HG03460 (cell line): ENCODE measurements around the gene STX10.
"Not testable (repeated sequence)": the region's sequence is repeated elsewhere in the genome, so short reads cannot be mapped to it uniquely, and the experiment has no call there.

Experiments
- ATAC-seq: cut with Tn5 transposase; IDR thresholded peaks from one replicate; pipeline ENCODE4 v1.9.1; 2021; ENCODE audit not compliant: unreplicated experiment

Gene STX10

DNA sequence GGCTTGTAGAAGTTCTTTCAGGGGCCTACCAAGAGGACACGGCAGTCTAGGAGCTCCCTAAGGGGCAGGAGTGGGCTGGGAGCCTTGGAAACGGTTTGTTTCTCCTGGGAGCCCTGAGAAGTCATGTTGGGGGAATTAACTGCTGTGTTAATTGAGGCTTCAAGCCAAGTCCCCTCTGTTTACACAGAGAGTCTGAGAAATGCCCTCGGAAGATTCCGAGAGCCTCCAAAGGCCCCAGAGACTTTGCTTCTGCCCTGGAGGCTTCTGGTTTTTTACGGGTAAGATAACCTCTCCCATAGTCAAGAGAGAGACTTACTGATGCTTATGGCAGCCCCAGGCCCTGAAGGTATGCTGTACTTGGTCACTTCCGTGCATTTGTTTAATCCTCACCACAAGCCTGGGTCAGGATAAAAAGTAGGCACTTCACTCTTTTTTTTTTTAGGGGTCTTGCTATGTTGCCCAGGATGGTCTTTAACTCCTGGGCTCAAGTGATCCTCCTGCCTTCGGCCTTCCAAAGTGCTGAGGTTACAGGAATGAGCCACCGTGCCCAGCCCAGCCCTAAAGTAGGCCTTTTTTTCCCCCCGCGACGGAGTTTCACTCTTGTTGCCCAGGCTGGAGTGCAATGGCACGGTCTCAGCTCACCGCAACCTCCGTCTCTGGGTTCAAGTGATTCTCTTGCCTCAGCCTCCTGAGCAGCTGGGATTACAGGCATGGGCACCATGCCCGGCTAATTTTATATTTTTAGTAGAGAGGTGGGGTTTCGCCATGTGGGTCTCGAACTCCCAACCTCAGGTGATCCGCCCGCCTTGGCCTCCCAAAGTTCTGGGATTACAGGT lies 15.2 kb upstream of the STX10 start:
- no peak for ATAC-seq

DNA sequence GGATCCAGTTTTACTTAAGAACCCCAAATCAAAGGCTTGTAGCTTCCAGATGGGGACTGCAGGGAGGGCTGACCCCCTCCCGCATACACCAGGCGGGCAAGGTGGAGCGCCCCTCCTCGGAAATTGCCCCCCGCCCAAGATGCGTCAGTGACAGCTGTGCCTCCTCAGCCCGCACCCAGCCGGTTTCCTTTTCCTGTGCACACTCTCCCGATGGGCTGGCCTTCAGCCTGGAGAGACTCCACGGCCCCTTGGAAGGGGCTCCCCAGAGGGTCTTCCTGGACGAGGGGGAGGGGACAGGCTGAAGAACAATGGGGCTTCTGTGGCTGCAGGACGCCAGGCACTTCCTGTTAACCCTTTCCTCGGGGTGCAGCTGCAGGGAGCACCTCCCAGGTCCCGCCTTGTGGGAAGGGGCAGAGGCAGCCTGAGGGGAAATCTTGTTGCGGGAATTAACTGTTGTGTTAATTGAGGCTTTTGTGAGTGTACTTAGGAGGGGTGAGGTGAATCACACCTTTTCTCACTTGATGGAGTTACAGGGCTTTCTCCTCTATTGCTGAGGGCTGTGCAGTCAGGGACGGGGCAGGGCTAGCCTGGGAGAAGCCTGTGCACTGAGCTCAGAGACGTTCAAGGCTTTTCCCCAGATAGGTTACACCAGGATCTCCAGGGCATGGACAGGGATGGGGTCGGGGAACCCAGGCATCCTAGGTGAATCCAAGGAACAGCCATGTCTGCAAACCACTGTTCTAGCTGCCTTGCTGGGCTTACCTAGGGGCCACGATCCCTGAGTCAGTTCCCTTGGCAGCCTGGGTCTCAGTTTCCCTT lies 14.4 kb upstream of the STX10 start:
- ATAC-seq = no peak

DNA sequence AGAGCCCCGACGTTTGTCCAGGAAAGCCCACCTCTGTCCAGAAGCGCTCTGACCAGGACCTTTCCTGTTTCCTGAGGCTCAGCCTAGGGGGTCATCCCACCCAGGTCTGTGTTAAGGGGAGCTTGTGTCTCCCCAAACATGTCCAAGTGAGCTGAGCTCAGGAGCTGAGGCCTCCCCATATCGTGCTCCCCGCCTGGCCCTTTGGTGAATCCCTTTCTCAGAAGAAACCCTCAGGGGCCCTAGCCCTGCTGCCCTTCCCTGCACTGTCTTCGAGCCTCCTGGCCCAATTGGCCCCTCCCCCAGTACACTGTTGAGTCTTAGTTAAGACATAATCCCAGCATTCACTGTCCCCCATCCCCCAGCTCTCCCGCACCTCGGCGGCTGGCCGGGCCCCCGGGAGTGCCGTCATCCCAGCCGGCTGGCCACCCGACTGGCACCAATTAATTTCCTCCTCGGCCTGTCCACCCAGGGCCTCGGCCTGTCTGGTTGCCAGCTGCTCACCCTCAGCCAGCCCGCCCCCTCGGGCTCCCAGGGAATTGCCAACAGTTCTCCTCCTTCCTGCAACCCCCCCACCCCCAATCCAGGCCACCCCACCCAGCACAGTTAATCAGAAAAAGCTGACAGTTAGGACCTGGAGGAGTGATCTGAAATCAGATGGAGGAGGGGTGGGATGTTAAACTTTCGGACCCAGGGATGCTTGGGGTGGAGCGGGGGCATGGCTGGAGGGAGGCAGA lies 13.6 kb upstream of the STX10 start:
- no peak for ATAC-seq

DNA sequence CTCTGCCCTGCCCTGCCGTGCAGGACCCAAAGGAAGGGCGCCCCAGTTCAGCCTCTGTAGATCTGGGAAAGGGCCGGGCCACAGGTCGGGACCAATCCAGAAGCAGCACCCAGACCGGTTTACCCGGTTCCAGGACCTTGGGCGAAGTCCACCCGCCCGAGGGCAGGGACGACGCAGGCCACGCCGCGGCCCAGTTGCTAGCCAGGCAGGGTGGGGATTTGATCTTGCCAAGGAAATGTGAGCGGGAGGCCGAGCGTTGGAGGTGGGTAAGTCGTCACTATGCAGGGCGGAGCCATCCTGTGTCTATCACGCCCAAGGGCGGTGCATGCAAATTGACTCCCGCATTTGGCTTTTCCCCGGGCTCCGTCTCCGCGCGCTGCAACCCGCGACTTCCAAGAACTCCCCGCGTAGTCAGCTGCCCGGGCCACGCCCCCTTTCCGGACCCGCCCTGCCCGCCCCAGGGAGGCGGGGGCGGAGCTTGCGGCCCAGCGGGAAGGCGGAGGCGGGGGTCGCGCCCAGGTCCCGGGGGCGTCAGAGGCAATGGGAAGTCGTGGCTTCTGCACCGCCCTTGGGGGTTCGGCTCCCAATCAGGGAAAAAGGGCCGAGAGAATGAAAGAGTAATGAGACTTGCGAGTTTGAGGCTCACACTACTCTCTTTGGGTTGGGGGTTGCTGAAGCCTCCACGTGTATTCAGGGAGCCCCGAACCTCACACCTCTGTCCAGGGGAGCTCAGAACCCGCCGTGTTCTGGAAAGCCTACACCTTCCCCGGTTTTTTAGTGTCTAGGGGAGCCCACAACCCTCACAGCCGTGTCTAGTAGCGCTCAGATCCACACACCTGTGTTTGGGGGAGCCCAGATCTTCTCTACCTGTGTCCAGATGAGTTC lies 12.8 kb upstream of the STX10 start:
- ATAC-seq = no peak

DNA sequence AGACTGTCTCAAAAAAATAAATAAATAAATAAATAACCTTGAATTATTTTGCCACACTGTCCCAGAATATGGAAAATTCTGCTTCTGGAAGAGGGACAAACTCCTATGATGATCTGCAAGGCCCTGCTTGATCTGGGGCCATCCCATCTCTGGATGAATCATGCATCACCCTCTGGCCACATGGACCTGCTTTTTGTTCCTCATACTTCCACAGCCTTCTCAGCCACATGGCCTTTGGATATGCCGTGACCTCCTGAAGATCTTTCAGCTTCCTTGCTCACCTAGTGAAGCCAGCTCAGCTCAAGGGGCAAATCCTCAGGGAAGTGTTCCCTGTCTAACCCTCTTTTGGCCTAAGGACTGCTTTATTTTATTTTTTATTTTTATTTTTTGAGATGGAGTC lies 10.4 kb upstream of the STX10 start:
- no peak for ATAC-seq

DNA sequence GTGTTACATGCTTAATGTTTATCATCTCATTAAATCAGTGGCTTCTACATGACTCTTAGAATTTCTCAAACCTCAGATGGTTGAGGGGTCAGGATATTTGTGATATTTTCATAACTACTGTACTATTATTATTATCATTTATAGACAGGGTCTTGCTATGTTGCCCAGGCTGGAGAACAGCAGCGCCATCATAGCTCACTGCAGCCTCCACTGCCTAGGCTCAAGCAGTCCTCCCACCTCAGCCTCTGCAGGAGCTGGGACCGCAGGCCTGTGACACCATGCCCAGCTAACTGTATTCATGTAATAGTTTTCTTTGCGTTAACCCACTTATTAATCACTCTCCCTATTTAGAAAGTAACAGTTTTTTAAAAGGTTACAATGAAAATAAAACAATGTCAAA lies 9.5 kb upstream of the STX10 start:
- ATAC-seq = no peak

DNA sequence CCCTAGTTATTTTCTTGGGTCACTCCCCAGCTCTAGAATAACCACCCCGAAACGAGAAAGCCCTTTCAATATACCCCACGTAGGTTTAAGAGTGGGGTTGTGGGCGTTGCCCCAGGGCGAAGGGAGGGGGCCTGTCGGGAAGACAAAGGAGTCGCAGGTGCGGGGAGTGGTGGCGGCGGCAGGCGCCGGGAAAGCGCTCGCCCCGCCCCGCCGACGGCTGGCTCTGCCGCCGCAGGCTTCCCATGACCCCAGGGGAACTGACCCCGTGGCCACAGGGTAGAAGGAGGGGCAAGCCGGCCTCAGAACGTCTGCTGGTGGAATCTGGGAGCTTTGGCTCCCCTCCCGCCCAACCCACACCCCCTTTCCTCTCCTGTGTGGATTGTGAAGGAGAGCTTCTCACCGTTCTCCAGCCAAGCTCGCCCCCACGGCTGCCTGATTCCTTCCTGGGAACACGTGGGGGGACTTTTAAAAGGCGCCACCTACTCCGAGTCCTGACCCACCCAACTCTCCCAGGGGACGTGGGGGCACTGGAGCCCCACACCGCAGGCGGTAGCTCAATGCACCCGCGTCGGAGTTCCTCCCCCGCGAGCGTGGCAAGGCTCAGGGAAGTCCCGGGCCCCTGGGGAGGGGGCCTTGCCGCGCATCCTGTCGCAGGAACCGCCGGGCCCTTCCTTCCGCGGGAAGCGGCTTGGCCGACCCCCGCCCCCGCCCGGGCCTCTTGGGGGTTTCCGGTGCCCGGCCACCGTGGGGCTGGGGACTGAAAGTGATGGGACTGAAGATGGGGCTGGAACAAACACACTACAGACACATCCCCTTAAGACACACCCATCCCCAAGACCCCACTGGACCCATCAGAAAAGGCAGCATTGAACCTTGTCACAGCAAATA lies 5.5 kb upstream of the STX10 start:
- no peak for ATAC-seq

DNA sequence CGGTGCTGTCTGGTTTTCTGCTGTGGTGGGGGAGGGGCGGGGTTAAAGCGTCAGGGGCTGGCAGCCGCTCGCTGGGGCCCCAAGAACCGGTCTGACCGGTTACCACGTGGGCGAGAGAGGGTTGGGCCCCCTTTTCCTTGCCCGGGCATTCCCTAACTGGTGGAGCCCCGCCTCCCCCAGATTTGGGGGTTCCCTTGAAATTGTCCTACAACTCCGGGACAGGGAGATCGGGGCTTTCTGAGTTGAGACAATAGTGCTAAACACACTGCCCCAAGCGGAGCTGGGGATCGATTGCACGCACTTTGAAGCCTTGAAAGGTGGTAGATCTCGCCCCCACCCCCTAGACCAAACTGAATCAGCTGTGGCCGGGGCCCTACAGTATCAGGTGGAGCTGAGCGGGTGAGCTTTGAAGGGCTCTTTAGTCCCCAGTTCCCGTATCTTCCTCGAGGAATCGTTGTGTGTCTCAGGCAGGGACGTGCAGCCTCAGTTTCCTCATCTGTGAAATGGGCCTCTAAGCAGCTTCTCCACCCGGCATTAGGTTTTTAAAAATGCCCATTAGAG lies 4.8 kb upstream of the STX10 start:
- no peak for ATAC-seq

DNA sequence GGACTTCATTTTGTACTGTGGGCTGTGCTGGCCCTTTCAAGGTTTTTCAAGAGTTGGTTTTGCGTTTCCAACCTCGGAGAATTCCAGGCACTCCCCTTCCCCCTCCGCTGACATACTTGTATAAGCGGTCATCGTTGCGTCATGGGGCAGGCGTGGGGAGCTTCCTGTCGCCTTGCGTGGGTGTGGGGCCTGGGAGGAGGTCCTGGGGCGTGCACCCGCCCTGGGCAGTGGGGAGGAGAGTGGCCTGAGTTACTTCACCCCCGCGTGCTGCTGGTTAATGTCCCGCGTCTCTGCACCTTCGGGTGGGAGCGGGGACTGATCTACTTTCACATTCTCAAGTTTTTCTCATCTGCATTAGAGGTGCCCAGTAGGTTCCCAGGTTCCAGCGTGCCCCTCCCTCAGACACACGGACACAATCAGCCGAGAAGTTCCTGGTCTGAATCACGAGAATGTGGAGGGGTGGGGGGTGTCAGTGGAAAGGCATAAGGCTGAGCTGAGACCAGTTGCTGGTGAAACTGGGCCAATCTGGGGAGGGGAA lies 4.1 kb upstream of the STX10 start:
- no peak for ATAC-seq

DNA sequence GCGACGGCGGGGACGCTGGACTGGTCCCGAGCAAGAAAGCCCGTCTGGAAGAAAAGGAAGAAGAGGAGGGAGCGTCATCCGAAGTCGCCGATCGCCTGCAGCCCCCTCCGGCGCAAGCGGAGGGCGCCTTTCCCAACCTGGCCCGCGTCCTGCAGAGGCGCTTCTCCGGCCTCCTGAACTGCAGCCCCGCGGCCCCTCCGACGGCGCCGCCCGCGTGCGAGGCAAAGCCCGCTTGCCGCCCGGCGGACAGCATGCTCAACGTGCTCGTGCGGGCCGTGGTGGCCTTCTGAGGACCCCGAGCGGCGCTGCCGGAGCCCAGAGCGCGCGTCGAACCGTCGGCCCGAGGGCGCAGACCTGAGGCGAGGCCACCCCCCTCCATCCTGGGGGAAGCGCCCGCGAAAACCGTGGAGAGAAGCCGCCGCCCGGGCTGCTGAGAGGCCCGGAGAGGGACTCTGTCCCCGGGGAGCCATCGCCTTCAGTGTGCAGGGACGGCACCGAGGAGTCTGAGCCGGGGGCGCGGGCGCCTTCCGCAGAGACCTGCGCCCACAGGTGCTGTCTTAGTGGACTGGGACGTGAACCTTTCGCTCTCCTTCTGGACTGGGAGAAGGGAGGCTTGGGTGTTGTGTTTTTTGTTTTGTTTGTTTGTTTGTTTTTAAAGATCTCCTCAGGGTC lies 3.5 kb upstream of the STX10 start:
- no peak for ATAC-seq

DNA sequence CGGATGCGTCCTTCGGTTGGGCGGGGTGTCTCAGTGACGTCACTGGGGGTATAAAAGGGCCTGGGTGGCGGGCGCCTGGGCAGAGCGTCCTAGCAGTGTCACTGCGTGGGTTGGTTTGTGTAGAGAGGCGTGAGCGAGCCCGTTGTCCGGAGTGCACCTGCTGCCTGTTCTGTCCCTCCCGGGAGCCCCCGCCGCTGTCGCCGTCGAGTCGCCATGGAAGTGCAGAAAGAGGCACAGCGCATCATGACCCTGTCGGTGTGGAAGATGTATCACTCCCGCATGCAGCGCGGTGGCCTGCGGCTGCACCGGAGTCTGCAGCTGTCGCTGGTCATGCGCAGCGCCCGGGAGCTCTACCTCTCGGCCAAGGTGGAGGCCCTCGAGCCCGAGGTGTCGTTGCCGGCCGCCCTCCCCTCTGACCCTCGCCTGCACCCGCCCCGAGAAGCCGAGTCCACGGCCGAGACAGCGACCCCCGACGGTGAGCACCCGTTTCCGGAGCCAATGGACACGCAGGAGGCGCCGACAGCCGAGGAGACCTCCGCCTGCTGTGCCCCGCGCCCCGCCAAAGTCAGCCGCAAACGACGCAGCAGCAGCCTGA lies 2.9 kb upstream of the STX10 start:
- no peak for ATAC-seq

DNA sequence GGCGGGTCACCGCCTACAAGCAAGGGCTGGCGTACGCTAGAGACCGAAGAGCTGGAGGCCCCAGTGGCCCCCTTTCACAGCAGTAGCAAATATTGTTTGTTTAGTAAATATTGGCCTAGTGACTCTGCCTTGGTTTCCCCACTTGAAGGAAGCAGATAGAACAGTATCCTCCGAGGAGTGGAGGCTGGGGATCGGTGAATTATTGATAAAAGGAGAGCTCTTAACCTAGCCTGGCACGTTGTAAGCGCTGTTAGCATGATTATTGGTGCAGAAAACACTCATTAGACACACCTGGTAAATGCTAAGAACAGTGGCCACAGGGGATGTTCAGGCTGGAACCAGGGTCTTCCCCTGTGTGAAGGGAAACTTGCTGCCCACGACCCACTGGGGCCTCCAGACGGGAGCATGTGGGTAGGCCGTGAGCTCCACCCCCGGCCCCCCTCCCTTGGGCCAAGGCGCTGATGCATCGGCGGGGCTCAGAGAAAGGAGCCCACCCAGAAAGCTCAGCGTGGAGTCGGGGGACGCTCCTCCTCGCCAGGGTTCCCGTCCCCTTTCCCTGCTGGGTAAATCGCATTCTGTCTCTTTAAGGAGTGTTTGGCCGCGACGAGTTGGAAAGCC lies 2.3 kb upstream of the STX10 start:
- no peak for ATAC-seq

DNA sequence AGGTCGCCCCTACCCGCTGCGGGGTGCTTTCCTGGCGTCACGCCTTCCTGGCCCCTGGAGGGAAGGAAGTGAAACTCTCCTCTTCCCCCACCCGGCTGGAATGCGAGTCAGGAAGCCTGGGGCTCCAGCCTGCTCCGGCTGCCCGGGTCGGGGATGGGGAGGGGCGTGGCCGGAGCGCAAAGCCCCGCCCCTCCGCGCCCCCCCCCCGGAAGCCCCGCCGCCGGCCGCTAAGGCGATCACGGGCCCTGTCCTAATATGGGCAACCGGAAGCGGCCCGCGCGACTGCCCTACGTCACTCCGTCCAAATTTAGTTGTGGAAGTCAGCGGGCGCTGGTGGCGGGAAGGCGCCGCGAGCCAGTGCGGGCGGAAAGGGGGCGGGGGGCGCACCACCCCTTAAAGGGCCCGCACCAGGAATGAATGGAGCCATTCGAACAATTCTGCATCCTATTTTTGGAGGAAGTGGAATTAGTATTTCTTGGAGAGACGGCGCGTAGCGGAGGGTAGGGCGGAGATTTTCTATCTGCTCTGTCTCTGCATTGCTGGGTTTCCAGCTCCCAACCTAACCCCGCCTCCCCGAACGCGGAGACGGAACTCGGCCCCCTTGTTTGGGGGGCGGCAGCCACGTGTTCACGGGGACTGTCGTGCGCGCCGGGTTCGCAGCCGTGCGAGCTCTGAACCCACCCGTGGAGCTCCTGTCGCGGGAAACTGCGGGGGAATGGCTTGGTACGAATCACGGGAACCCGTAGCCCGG lies 1.6 kb upstream of the STX10 start:
- peak; percentile 30 for ATAC-seq

DNA sequence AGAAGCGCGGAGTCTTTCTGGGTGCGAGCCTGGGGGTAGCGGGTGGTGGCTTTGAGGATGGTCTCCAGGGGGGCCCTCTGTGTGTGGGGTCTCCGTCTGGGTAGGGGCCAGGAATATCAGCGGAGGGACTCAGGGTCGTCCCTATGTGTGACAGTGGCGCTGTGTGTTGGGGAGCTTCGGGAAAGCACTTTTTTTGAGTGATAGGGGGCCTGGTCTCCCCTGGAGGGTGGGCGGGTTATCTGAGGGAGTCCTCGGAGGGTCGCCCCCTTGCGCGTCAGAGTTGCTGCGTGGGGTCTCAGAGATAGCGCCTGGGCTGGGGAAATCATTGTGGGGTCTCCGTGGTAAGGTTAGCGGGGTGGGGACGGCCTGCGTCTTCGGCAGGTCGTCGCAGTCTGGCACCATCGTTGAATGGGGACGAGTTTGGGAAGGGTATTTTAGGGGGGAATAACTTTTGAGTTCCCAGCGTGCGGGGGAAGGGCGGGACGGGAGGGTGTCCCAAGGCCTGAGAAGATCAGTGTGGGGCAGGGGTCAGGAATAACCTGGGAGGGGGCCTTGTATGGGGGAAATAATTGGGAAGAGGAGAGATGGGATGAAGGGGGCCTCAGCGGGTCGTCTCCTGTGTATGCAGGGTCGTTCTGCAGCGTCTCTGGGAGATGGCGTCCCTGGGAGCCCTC lies 893 bp upstream of the STX10 start:
- ATAC-seq = no peak

DNA sequence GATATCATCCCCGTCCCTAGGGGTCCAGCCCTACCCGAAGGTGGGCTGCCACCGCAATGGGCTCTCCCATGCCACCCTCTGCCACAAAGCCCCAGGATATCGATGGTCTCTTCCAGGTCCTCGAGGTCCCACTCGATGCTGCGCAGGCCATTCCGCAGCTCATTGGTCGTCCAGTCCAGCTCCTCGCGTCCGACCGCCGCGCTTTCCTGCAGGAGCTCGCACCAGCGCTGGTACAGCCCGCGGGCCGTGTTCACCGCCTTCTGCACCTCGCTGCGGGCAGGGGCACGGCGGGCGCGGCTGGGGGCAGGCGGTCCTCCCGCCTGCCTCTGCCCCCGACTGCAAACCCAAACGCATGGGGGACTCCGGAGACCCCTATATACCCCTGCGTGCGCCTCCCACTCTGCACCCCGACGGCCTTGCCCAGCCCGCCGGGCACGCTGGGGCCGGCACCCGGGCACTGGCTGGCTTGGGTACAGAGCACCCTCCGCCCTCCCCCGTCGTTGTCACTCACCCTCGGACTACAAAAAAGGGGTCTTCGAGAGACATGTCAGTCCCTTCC lies 468 bp downstream of the STX10 start:
- no peak for ATAC-seq

DNA sequence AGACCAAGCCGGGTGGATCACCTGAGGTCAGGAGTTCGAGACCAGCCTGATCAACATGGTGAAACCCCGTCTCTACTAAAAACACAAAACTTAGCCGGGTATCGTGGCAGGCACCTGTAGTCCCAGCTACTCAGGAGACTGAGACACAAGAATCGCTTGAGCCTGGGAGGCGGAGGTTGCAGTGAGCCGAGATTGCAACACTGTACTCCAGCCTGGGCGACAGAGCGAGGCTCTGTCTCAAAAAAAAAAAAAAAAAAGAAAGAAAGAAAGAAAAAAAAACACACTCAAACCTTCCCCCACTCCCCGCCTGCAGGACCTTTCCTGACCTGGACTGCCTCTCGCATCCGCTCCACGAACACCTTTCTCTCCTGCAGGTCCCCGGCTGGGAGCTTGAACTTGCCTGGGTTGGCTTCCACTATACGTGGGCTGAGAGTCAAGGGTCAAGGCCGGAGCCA lies 975 bp downstream of the STX10 start:
- ATAC-seq = not testable (repeated sequence)
